Breast epithelium (tissue), 3 donors: ENCODE results near the gene ITGAX.

Experiments
- CTCF ChIP-seq, 3 donors: fragments of 450-650 bp; IDR thresholded peaks; one replicate each; pipeline ENCODE4 v1.5.1; 2016 to 2017; ENCODE audit warnings: antibody characterized with exemption in 3 of 3, mild to moderate bottlenecking in 3 of 3, moderate library complexity in 3 of 3
- POLR2A ChIP-seq: fragments of 450-650 bp; IDR thresholded peaks from one replicate; pipeline ENCODE4 v1.6.1; 2016; ENCODE audit warnings: antibody characterized with exemption, mild to moderate bottlenecking, moderate library complexity
- POLR2AphosphoS5 ChIP-seq, 3 donors: sonication (generic); formaldehyde crosslinking; IDR thresholded peaks; one replicate each; pipeline ENCODE4 v1.6.1; 2017; ENCODE audit warnings: antibody characterized with exemption in 3 of 3

GRCh38 chr16:31380201-31380600 lies 25.2 kb downstream of the ITGAX start:
- TF ChIP-seq CTCF (IDR thresholded peaks at IDR 0.05) (no peak), POLR2A (no peak), POLR2AphosphoS5 (IDR thresholded peaks at IDR 0.05) (no peak)
